ENCODE data around the gene RHOBTB1. TPM values are rescaled to one million over a fixed set of nuclear protein-coding genes. Genes with fewer than 3 reads are reported as not detected.

Gene RHOBTB1
- total and polyA plus RNA-seq, 2 donors (not counting 1 experiment from before 2014, with no cell fraction given), result 19.8 to 42.6 TPM

- peaks cover 1% of the 10 kb centered on the region for H3K36me3 ChIP-seq (ENCODE audit: control insufficient read depth, insufficient read depth, low read length)
- TF ChIP-seq EZH2 (IDR thresholded peaks at IDR 0.05; ENCODE audit: low read length, missing control alignments), result no peak
- TF ChIP-seq, protein P1, sequence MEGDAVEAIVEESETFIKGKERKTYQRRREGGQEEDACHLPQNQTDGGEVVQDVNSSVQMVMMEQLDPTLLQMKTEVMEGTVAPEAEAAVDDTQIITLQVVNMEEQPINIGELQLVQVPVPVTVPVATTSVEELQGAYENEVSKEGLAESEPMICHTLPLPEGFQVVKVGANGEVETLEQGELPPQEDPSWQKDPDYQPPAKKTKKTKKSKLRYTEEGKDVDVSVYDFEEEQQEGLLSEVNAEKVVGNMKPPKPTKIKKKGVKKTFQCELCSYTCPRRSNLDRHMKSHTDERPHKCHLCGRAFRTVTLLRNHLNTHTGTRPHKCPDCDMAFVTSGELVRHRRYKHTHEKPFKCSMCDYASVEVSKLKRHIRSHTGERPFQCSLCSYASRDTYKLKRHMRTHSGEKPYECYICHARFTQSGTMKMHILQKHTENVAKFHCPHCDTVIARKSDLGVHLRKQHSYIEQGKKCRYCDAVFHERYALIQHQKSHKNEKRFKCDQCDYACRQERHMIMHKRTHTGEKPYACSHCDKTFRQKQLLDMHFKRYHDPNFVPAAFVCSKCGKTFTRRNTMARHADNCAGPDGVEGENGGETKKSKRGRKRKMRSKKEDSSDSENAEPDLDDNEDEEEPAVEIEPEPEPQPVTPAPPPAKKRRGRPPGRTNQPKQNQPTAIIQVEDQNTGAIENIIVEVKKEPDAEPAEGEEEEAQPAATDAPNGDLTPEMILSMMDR (conservative IDR thresholded peaks at IDR 0.05 in 1 of 2, IDR thresholded peaks at IDR 0.05 in 1 of 2; ENCODE audit: low read depth in 1 of 2, low read length in 2 of 2), result no peak
- H3K4me1 ChIP-seq (ENCODE audit: control insufficient read depth, extremely low read depth, insufficient read depth, low read length), result peaks cover 6% of the 10 kb centered on the region
- H3K4me3 ChIP-seq (replicated peaks in 1 of 4; ENCODE audit: control extremely low read depth in 1 of 4, insufficient read depth in 1 of 4, low read depth in 3 of 4, low read length in 4 of 4), result no peak overlapping the region
- H3K9me3 ChIP-seq (ENCODE audit: control insufficient read depth, insufficient read depth, low read depth, low read length), result no peaks in the 10 kb centered on the region
- H2AFZ ChIP-seq (ENCODE audit: low read length), result no peak overlapping the region
- H4K20me1 ChIP-seq (ENCODE audit: control insufficient read depth, extremely low read depth, insufficient read depth, low read length), result no peaks in the 10 kb centered on the region
- no peak for DNase-seq (ENCODE audit: low read depth in 2 of 2)
- H3K27me3 ChIP-seq (ENCODE audit: control insufficient read depth, insufficient read depth, low read length), result no peaks in the 10 kb centered on the region
- no peak overlapping the region for H3K4me2 ChIP-seq (ENCODE audit: extremely low read depth, insufficient read depth, low read length)
- H3K9ac ChIP-seq (ENCODE audit: insufficient read depth, low read length), result no peak overlapping the region
- H3K79me2 ChIP-seq (ENCODE audit: control insufficient read depth, insufficient read depth, low read length), result no peaks in the 10 kb centered on the region
- H3K27ac ChIP-seq (ENCODE audit: insufficient read depth, low read length), result no peak overlapping the region
Observed at GRCh38 chr10:60893231-60893630, 50.8 kb downstream of the RHOBTB1 start.

- no peaks in the 10 kb centered on the region for H3K27me3 ChIP-seq (ENCODE audit: control insufficient read depth, insufficient read depth, low read length)
- H3K36me3 ChIP-seq (ENCODE audit: control insufficient read depth, insufficient read depth, low read length), result peaks cover 2% of the 10 kb centered on the region
- no peaks in the 10 kb centered on the region for H4K20me1 ChIP-seq (ENCODE audit: control insufficient read depth, extremely low read depth, insufficient read depth, low read length)
- no peak overlapping the region for H3K27ac ChIP-seq (ENCODE audit: insufficient read depth, low read length)
- DNase-seq (ENCODE audit: low read depth in 2 of 2), result no peak
- H2AFZ ChIP-seq (ENCODE audit: low read length), result no peak overlapping the region
- no peak overlapping the region for H3K4me3 ChIP-seq (replicated peaks in 1 of 4; ENCODE audit: control extremely low read depth in 1 of 4, insufficient read depth in 1 of 4, low read depth in 3 of 4, low read length in 4 of 4)
- no peak overlapping the region for H3K9ac ChIP-seq (ENCODE audit: insufficient read depth, low read length)
- TF ChIP-seq EZH2 (IDR thresholded peaks at IDR 0.05; ENCODE audit: low read length, missing control alignments), result no peak
- TF ChIP-seq, protein P1 (conservative IDR thresholded peaks at IDR 0.05 in 1 of 2, IDR thresholded peaks at IDR 0.05 in 1 of 2; ENCODE audit: low read depth in 1 of 2, low read length in 2 of 2), result no peak
- H3K9me3 ChIP-seq (ENCODE audit: control insufficient read depth, insufficient read depth, low read depth, low read length), result no peaks in the 10 kb centered on the region
- H3K4me2 ChIP-seq (ENCODE audit: extremely low read depth, insufficient read depth, low read length), result no peak overlapping the region
- H3K79me2 ChIP-seq (ENCODE audit: control insufficient read depth, insufficient read depth, low read length), result no peaks in the 10 kb centered on the region
- peaks cover 6% of the 10 kb centered on the region for H3K4me1 ChIP-seq (ENCODE audit: control insufficient read depth, extremely low read depth, insufficient read depth, low read length)
Observed at GRCh38 chr10:60892571-60892970, 51.4 kb downstream of the RHOBTB1 start.

DNA sequence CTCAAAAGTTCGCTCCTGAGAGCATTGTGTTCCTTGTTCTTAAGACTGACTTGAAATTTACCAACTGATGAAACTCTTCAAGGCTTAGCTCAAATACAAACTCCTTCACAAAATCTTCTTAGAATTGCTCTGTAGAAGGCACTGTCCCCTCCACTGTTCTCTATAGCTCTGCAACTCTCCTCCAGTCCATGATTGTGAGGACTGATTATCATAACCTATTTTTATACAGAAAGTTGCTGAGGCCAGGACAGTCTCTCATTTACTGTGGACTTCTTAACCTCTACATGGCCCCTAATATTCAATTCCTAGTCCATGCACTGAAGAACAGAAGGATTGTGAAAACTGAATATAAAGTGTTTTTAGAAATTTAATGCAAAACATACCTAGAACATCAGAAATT is 53.2 kb downstream of the RHOBTB1 start:
- Histone ChIP-seq H4K20me1 (ENCODE audit: control insufficient read depth, extremely low read depth, insufficient read depth, low read length) (no peaks in the 10 kb centered on the region), H3K9ac (ENCODE audit: insufficient read depth, low read length) (no peak overlapping the region)
- TF ChIP-seq, protein P1 (conservative IDR thresholded peaks at IDR 0.05 in 1 of 2, IDR thresholded peaks at IDR 0.05 in 1 of 2; ENCODE audit: low read depth in 1 of 2, low read length in 2 of 2), result no peak
- no peak for TF ChIP-seq EZH2 (IDR thresholded peaks at IDR 0.05; ENCODE audit: low read length, missing control alignments)

More for the DNA sequence above, 53.2 kb downstream of the RHOBTB1 start:
- no peak overlapping the region for H2AFZ ChIP-seq (ENCODE audit: low read length)
- peaks cover 2% of the 10 kb centered on the region for H3K36me3 ChIP-seq (ENCODE audit: control insufficient read depth, insufficient read depth, low read length)
- H3K79me2 ChIP-seq (ENCODE audit: control insufficient read depth, insufficient read depth, low read length), result no peaks in the 10 kb centered on the region
- H3K4me1 ChIP-seq (ENCODE audit: control insufficient read depth, extremely low read depth, insufficient read depth, low read length), result no peaks in the 10 kb centered on the region
- H3K4me3 ChIP-seq (replicated peaks in 1 of 4; ENCODE audit: control extremely low read depth in 1 of 4, insufficient read depth in 1 of 4, low read depth in 3 of 4, low read length in 4 of 4), result no peak overlapping the region
- no peak overlapping the region for H3K4me2 ChIP-seq (ENCODE audit: extremely low read depth, insufficient read depth, low read length)
- no peaks in the 10 kb centered on the region for H3K27me3 ChIP-seq (ENCODE audit: control insufficient read depth, insufficient read depth, low read length)
- no peak for DNase-seq (ENCODE audit: low read depth in 2 of 2)
- no peaks in the 10 kb centered on the region for H3K9me3 ChIP-seq (ENCODE audit: control insufficient read depth, insufficient read depth, low read depth, low read length)
- H3K27ac ChIP-seq (ENCODE audit: insufficient read depth, low read length), result no peak overlapping the region
